Epithelial cell of proximal tubule (primary cell): ENCODE measurements around the gene FARS2. TPM values are rescaled to one million over a fixed set of nuclear protein-coding genes. Genes with fewer than 3 reads are reported as not detected.

Experiments
- DNase-seq: peaks from one replicate; pipeline ENCODE4 v3.0.0-alpha.2; 2011; ENCODE audit warnings: low read depth
- H3K4me3 ChIP-seq: 2 replicates; pipeline ENCODE4 v1.5.1; 2011; ENCODE audit warnings: low read depth, mild to moderate bottlenecking, low read length
- CTCF ChIP-seq: conservative IDR thresholded peaks from 2 replicates; pipeline ENCODE4 v1.5.1; 2012; ENCODE audit warnings: low read depth, mild to moderate bottlenecking, low read length
- total RNA-seq: library from RNA; depleted of rRNA; stranded (reverse); fragments of >200 nt; gene quantifications from 2 replicates; pipeline ENCODE4 v1.2.3, GENCODE V29; 2015

Gene FARS2
- total RNA-seq, 1 donor from 2014 or later, result 7.7 TPM

GRCh38 chr6:5598123-5598522, 336.8 kb downstream of the FARS2 start:
- H3K4me3 ChIP-seq, result no peak overlapping the region
- no peak for TF ChIP-seq CTCF
- DNase-seq, result no peak

- no peak for DNase-seq
- H3K4me3 ChIP-seq, result no peak overlapping the region
- no peak for TF ChIP-seq CTCF
These were observed 337.8 kb downstream of the FARS2 start for GRCh38 chr6:5599127-5599526.

- no peak for TF ChIP-seq CTCF
- no peak for DNase-seq
- H3K4me3 ChIP-seq, result no peak overlapping the region
These were observed 344.6 kb downstream of the FARS2 start for GRCh38 chr6:5605937-5606336.

- H3K4me3 ChIP-seq, result no peak overlapping the region
- no peak for DNase-seq
- TF ChIP-seq CTCF, result no peak
These were observed 345.2 kb downstream of the FARS2 start for GRCh38 chr6:5606546-5606945.

GRCh38 chr6:5610640-5611039, 349.3 kb downstream of the FARS2 start:
- no peak overlapping the region for H3K4me3 ChIP-seq
- no peak for TF ChIP-seq CTCF
- DNase-seq, result no peak

- TF ChIP-seq CTCF, result no peak
- no peak for DNase-seq
- H3K4me3 ChIP-seq, result no peak overlapping the region
These were observed 355.9 kb downstream of the FARS2 start for GRCh38 chr6:5617179-5617578.

GRCh38 chr6:5619249-5619648, 357.9 kb downstream of the FARS2 start:
- H3K4me3 ChIP-seq, result no peak overlapping the region
- no peak for TF ChIP-seq CTCF
- no peak for DNase-seq
